Non-pigmented ciliary epithelial cell (primary cell): Measurements from ENCODE around the gene RYR3.

Source experiments
- DNase-seq: peaks from one replicate; pipeline ENCODE4 v3.0.0-alpha.2; 2010; ENCODE audit warnings: low read depth

RYR3 gene

DNA sequence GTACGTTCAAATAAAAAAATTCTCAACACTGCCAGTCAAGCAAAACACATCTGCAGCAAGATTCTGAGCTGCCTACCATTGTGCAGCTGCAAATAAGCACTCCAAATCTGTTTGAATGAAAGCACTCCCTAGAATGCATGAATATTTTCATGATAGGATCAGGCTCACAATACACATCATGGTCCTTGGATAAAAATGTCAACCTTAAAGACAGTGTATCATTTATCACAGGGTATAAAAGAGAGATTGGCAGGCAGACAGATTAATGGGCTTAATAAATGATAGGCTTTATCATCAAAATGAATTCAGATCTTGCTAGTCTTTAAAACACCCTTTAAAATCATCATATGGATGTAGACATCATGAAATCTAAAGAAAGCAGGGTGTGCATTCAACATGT, 9.2 kb downstream of the RYR3 start:
- no peak for DNase-seq

DNA sequence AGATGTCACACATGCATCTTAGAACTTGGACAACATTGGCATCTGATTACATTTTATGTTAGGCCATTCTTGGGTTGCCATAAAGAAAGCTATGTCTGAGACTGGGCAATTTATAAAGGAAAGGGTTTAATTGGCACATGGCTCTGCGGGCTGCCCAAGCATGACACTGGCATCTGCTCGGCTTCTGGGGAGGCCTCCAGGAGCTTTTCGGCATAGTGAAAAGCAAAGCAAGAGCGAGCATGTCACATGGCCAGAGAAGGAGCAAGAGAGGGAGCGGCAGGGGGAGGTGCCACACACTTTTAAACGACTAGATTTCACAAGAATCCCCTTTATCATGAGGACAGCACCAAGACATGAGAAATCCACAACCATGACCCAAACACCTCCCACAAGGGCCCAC, 11.3 kb downstream of the RYR3 start:
- no peak for DNase-seq

DNA sequence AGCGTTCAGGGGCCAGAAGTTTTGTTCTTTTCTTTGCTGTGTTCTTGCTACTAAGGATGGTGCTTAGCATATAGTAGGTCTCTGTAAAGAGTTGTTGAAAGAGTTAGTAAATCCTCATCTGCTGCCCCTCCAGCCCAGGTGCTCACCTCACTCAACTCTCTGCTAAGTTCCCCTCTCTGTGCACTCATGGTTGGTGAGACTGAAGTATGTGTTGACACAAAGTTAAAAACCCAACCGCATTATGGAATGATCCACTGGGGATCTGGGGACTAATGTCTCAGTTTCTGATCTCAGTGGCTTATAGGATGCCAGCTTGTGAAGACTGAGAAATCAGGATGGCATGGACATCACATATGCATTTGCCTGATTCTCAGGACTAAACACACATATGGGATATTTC, 13.8 kb downstream of the RYR3 start:
- no peak for DNase-seq

DNA sequence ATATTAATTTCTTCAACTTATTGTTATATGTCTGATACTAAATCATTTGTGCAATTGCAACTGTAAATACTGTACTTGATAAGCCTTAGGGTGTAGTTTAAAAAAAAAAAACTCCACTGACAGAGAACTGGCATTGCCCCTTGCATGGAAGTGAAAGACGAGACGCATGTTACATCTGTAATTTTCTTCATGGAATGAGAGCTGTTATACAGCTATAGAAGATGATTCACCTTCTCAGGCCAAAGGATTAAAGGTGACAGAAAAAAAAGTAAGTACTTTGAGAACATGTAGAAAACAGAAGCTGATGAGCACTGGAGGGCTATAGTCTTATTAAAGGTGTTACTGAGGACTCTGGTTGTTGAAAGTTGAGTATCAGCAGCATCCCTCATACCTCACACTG, 16.1 kb downstream of the RYR3 start:
- no peak for DNase-seq

DNA sequence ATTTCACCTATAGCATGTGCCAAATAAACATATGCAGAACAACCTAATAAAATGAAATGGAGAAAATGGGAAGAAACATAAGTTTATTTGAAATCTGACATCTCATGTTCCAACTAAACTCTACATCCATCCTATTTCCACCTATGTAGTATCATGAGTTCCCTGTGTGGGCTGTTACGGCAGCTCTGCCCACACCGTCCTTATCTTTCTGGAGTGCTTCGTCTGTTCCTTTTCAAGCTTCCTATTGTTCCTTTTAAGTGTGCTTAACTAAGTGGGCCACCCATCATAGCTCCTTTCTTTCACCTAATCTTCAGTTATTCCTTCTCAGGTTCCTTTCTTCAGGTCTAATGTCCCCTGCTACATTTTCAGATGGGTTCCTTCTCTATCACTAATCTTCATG, 17.3 kb downstream of the RYR3 start:
- DNase-seq = no peak

DNA sequence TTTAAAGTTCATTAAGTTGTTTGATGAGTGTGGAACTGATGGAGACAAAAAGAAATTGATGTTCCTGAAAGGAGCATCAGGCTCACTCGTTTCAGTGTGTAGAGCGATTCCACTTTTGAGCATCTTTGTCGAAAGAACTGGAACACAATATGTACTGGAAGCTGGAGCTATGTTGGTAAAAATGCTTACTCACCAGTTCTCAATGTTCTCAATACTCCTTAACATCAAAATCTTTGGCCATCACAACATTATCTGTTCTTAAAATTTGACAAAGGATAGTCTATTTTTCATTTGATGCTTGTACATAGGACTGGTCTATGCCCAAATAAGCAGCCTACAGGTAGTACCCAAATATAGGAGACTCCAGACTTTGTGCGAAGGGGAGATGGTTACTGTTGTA, 18.7 kb downstream of the RYR3 start:
- DNase-seq = no peak

DNA sequence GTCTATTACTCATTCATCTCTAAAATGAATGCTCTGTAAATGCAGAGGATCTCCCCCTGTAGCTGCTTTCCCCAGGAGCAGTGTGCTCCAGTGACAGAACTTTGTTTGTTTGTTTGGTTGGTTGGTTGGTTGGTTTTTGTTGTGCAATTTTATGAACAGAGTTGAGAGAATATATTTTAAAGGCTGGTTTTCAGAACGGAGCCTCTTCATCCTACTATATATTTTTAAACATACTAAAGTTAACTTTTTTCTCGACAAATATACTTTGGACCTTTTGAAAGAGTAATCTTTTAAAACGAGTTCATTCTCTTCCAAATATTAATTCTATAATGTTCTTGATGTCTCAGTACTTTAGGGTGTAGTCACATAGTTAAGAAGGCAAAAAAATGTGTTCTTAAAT, 20.2 kb downstream of the RYR3 start:
- DNase-seq = no peak

DNA sequence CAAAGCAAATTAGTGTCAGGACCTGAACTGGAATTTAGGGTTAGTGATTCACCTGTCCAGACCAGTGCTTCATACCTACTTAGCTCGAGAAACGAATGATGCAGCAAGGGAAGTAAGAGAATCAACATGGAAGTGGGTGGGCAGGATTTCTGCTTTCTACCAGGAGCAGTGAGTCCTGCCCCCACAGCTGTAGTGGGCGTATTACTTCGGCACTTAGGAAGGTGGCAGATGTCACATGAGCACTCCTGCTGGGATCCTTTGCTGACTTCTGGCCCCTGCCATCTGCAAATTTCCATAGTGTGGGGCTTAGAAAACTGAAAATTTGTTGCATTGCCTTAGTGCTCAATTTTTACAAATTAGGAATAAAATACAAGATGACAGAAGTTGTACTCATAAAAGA, 31.2 kb downstream of the RYR3 start:
- no peak for DNase-seq

DNA sequence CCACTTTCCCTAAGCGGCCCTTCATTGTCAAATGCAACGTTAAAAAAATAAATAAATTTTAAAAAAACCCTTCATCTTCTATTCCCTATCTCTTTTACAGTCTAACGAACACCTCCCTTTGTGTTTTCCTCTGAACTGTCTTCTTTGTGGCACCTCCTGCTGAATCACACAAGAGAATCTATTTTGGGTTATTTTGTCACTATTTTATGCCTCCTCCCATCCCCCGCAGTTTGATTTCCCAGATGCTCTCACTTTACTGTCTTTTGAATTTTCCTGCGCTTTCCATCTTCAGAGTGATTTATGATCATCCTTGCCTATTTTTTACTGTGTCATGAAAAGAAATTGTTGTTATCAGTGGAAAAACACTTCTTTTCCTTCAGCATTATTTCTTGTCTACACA, 32.5 kb downstream of the RYR3 start:
- DNase-seq = no peak

DNA sequence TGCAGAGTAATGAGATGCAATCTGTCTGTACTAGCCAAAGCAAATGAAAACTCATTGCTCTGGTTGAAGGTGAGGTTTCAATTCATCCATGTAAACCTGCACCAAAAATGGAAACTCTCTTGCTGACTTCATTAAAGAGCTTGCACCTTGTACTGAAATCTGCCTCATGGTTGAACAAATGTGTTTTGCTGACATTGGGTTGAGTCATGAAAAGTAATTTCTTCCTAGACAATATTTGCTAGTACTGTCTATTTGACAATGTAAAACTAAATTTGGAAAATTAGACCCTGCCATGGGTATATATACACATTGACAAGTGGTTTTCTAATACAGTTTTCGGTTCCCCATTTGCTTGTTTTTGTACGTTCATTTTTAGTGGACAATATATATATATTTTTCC, 33.3 kb downstream of the RYR3 start:
- no peak for DNase-seq

DNA sequence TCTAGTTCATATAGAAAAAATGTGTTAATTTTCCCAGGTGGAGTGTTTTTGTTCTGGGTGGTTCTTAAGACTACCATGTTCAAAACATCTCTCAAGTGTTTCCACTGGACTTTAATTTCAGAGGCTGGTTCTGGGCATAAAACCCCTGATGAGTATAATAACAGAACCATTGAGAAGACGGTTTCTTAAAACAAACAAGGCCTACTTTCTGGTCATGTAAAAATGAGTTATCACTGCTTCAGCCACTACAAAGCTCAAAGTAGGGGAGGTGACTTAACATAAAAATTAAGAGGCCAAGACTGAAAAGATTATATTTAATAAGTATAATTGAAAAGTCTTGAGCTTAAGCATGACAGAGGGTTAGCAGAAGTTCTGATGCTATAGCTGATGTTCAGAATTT, 33.8 kb downstream of the RYR3 start:
- no peak for DNase-seq

DNA sequence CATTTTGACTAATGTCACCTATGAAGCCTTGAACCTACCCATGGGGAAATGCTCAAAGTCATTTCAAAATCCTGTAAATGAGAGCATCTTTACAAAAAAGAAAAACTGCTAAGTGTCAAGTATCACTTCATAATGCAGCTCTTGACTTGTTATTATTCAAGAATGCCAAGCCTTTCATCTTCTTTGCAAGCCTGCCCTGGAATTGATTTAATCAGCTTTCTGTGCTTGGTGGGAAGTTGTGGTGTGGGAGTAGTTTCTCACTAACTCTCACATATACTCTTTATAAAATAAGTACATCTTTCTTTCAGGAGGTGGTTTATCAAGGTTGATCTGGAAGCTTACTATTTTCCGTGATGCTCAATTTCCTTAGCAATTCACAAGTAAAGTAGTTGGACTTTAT, 43.6 kb downstream of the RYR3 start:
- no peak for DNase-seq

DNA sequence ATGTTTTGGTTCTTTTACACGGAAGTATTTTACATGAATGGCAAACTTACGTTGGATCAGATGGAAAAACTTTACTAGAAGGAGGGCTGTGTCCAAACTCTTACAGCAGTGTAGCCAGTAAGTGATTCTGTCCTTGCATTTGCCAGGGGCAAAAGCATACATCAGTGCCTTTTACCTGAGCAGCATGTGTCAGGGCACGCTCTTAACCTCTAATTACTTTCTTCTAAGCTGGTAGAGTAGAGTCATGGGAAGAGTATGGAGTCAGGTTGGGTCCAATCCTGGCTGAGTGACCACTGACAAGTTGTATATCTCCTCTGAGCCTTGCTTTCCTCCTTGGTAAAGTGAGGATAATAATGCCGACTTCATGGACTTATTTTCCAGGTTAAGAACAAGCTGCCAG, 47.1 kb downstream of the RYR3 start:
- DNase-seq = no peak

DNA sequence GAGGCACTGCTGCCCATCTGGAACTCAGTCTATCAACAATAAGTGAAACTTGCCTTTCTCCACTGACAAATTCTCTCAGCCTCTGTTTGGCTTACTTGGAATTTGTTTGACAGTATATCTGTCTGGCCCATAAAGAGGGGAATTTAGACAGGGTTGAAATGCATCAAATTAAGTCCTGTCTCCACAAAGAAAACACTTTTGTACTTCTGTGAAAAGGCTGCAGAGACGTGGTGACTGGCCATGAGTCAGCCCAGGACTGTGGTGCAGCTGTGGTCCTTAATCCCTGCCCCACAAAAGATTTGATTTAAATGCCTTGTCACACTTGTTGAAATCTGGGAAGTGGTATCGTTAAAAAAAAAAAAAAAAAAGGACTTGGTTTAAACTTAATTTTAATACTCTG, 47.5 kb downstream of the RYR3 start:
- DNase-seq = no peak

DNA sequence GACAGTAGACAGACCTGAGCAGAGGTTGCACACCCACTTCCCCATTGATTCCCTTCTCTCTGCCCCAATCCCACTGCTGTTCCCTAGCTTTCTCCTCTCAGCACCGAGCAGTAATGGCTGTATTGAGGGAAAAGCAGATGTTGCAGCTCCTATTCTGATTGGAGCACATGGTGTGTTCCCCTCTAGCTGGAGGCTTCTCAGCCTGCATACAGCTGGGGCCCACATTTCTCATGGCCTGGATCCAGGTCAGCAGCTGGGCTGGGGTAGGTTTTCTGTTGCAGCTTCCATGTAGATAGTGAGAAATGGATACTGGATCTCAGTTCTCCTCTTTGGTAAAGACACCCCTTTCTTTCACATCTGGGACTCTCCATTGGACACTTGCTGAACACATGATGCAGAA, 50.1 kb downstream of the RYR3 start:
- DNase-seq = no peak

DNA sequence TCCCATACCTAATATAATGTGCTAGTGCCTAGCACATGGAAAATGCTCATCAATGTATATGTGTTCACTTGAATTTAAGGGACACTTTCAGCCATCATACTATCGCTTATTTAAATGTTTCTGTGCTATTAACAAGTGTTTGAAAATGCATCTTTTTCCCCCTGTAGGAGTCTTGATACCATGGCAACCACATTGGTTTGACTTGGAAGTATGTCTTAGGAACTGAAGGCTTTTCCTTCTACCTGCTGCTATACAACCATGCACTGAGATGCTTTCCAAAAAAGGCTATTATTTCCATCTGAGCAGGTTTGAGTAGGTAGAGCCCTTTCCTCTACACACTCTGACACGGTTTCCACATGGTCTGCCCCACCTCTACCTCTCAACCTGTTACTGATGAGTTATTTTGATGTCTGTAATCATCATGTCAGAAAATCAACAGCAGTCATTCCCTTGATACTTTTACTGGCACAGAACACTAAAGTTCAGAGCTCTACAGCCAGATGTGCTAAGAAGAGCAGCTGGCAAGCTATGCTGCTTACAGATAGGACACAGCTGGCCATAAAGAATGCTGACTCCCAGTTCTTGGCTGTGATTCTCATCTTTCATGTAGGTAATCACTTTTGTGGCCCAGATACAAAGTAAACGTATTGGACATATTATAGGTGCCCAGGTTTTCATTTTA, 59.3 kb downstream of the RYR3 start:
- DNase-seq = no peak

DNA sequence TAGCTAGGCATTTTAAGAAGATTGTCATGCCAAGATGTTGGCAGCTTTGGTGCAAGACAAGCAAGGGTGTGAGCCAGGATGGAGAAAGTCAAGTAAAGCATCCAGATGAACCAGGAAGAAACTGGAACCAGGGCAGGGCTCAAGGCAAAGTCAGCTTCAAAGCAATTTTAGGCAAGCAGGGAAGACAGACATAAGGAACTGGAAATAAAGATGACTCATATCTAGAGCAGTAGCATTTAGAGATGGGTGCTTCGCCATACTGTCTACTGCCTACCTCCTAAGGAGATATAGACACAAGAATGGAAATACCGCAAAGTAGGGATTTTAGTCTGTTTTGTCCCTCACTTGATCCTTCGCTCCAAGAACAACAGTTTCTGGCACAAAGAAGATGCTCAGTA, 59.9 kb downstream of the RYR3 start:
- no peak for DNase-seq

DNA sequence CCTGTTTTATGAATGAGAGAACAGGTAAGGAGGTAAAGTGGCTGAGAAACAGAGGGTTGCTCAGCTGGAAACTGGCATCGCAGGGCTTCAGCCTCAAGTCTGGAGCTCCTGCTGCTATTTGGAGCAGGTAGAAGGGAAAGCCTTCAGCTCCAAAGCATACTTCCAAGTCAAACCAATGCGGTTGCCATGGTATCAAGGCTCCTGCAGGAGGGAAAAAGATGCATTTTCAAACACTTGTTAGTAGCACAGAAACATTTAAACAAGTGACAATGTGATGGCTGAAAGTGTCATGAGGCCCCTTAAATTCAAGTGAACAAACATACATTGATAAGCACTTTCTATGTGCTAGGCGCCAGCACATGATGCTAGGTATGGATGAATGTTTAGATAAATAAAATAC, 60.4 kb downstream of the RYR3 start:
- no peak for DNase-seq

DNA sequence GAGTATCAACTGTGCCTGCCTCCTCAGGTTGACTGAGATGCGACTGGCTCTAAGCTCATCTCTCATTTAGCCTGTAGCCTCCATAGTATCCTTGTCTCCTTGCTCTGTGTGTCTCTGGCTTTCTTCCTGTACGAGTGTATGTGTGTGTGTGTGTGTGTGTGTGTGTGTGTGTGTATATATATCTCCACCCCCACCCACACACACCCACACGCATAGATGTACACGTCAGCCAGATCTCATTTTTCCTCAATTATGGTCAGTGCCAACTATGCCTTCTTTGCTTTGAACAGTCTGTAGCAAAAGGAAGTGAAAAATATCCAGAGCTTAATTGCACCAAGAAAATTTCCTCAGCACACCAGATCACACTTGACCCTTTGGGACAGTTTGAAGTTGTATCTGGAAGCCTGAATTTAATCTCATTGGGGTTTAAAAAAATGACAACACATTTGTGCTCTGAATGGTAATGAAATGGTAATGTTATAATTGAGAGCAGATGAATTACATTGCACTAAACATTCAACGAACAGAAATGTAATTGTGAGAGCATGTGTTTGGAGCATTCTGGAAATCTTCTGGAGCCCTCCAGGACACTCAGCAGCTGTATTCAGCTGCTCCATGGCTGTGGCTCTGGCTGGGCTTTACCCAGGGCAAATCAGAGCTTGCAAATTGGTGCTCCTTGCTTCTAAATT, 63.6 kb downstream of the RYR3 start:
- no peak for DNase-seq

DNA sequence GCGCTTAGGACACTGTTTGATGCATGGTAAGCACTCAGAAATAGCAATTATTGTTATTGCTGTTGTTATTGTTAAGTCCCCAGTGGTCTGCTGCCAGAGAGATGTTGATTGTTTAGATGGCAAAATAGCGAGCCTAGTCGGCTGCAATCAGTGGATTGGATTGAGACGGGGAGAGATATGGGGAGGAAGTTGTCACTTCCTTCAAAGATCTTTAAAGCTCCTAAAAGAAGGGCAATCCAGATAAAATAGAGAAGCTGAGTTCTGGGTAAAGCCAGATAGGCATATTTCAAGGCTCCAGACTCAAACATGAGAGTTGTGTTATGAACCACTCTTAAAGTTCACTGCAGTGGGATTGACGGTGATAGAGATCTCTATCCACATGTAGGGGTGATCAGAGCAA, 64.5 kb downstream of the RYR3 start:
- DNase-seq = no peak

DNA sequence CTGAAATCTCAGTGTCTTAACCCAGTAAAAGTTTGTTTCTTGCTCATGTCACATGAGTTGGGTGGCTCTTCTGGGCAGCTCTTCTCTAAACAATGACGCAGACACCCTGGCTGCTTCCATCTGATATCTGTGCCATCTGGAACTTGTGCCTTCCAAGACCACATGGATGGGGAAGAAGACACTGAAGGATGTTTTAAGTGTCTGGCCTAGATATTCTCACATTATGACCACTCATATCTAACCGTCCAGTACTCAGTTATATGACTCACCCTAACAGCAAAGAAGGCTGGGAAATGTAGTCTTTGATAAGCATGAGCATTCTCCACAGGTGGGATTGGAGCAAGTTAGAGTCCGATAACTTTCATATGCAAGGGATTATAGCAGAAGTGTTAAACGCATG, 66.4 kb downstream of the RYR3 start:
- no peak for DNase-seq

DNA sequence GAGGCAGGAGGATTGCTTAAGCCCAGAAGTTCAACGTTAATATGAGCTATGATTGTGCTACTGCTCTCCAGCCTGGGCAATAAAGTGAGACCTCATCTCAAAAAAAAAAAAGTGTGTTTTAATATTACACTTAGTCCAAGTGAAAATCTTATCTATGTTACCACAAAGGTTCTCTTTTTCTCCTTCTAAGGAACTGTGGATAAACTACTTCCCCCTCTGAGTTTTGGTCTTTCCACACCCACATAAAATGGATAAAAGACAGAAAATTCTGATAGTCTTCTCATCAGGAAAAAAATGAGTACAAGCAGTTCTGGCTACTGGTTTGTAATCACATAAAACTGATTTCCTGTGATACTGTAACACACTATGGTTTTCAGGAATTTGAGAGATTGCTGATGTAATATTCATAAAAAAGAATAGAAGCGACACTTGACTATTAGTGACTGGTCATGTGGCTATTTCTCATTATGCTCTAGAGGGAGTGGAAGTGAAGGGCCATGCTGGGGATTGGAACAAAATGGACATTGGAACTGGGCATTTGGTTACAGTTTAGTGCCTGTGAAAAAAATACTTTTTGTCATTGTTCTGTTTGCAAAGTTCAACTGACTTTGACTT, 68.2 kb downstream of the RYR3 start:
- no peak for DNase-seq

DNA sequence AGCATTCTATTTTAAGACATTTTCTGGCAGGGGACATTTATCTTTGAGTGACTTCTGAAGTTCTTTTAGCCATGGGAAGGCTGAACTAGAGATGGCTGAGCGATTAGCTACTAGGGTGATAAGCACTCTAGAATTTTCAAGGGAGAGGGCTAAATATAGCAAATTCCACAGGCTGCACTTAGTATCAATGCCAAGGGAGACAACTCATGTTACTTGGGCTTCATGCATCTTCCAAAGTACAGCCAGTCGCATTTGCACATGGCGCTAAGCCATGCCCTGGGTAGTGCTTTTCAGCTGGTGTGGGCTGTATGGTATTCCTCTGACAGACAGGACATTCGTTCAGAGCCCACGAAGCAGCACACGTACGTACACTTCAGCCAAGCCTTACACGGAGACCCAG, 69.6 kb downstream of the RYR3 start:
- no peak for DNase-seq

DNA sequence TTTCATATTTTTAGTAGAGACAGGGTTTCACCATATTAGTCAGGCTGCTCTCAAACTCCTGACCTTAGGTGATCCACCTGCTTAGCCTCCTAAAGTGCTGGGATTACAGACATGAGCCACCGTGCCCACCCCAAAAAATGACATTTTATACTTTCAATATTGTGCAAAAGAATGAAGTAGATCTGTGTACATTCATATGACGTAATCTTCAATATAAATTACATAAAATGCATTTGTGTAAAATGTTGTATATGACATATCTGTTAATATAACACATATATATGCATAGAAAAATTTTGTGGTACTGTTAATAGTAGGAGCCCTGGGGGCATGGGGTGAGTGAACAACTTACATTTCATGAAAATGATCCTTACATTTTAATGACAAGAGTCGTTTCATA, 71.7 kb downstream of the RYR3 start:
- no peak for DNase-seq
